Activated CD8-positive, alpha-beta memory T cell treated with anti-CD3 and anti-CD28 coated beads, Interleukin-2, amount 50 U/mL, for 24 hours (primary cell): ENCODE data around the gene WDR86.

Source experiments
- DNase-seq: peaks from one replicate; pipeline ENCODE4 v3.0.0-alpha.2; 2020; ENCODE audit errors: extremely low read depth

Gene WDR86

GRCh38 chr7:151406886-151407583 lies 2.8 kb downstream of the WDR86 start:
- DNase-seq: no peak

- no peak for DNase-seq
Observed at GRCh38 chr7:151406051-151406875, 3.6 kb downstream of the WDR86 start.

GRCh38 chr7:151405588-151405987 lies 4.2 kb downstream of the WDR86 start:
- no peak for DNase-seq

- DNase-seq: no peak
Observed at GRCh38 chr7:151405056-151405455, 4.8 kb downstream of the WDR86 start.

- DNase-seq: no peak
Observed at GRCh38 chr7:151404216-151405011, 5.4 kb downstream of the WDR86 start.

- DNase-seq: no peak
Observed at GRCh38 chr7:151403764-151404163, 6.1 kb downstream of the WDR86 start.

- DNase-seq: no peak
Observed at GRCh38 chr7:151402029-151402835, 7.6 kb downstream of the WDR86 start.

GRCh38 chr7:151400626-151401315 lies 9.1 kb downstream of the WDR86 start:
- DNase-seq: no peak

GRCh38 chr7:151399906-151400305 lies 9.9 kb downstream of the WDR86 start:
- DNase-seq: no peak

GRCh38 chr7:151399305-151399601 lies 10.6 kb downstream of the WDR86 start:
- DNase-seq: no peak

GRCh38 chr7:151398446-151399304 lies 11.2 kb downstream of the WDR86 start:
- DNase-seq: no peak

GRCh38 chr7:151397026-151397425 lies 12.8 kb downstream of the WDR86 start:
- DNase-seq: no peak

GRCh38 chr7:151396328-151396970 lies 13.4 kb downstream of the WDR86 start:
- no peak for DNase-seq

- DNase-seq: no peak
Observed at GRCh38 chr7:151395036-151395367, 14.8 kb downstream of the WDR86 start.

GRCh38 chr7:151394076-151395035 lies 15.5 kb downstream of the WDR86 start:
- DNase-seq: no peak

GRCh38 chr7:151393031-151393977 lies 16.5 kb downstream of the WDR86 start:
- no peak for DNase-seq

- DNase-seq: no peak
Observed at GRCh38 chr7:151392426-151392825, 17.4 kb downstream of the WDR86 start.

- DNase-seq: no peak
Observed at GRCh38 chr7:151392002-151392401, 17.8 kb downstream of the WDR86 start.
